Measurements from ENCODE around the gene DPP10.

DPP10 gene

DNA sequence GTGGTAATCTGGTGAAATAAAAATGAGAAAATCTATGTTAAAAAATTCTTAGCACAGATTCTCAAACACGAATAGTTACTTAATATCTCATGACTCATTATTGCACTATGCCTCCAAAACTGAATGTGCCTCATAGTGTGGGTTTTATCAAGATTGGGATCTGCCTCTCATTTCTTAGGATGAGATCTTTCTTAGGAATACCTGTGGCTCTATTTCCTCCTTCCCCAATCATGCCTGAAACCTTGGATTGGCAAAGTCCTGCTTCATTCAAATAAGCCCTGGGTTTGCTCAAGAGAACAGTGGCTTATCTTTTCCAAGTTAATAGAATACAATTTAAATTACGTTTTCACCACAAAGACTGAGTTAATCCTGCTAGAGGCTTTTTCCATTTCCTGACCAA lies 100.3 kb downstream of the DPP10 start:
- DNase-seq: no peak
- H3K27ac Mint-ChIP-seq: no peak overlapping the region
- H3K27me3 Mint-ChIP-seq: peaks cover 24% of the 10 kb centered on the region
- H3K4me1 Mint-ChIP-seq: no peaks in the 10 kb centered on the region
- H3K9me3 Mint-ChIP-seq: peaks cover 0 to 5% of the 10 kb centered on the region in 2 donors
- H3K4me3 Mint-ChIP-seq: no peak overlapping the region
- ATAC-seq: no peak

DNA sequence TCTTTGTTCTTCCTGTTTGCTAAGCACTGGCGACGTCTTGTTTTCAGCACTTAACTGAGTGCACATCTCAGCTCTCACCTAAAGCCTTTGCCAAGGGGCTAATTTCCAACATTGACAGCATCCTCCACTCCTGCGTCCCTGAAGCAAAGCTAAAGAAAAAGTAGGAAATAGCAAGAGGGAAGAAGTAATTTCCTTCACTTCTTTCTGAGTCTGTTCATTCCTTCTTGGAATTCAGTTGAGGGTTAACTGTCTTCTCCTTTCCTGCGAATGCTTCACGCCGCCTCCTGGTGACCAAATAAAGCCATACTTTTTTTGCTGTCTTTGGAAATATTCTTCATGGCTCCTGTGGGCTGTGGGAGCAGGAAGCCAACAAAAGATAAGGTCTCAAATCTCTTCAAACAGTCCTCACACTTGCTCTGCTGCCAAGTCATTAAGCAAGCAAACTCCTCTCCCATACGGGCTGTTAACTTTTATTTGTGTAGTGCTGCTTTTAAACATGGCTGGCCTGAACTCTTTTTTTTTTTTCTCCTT lies 100.9 kb downstream of the DPP10 start:
- H3K27ac Mint-ChIP-seq: no peak overlapping the region
- H3K4me3 Mint-ChIP-seq: no peak overlapping the region
- peaks cover 0 to 5% of the 10 kb centered on the region in 2 donors for H3K9me3 Mint-ChIP-seq
- H3K27me3 Mint-ChIP-seq: peaks cover 24% of the 10 kb centered on the region
- no peaks in the 10 kb centered on the region for H3K4me1 Mint-ChIP-seq
- no peak for ATAC-seq
- no peak for DNase-seq

- no peak for ATAC-seq
- Mint-ChIP-seq H3K4me3 (no peak overlapping the region), H3K9me3 (peaks cover 0 to 5% of the 10 kb centered on the region in 2 donors), H3K27me3 (peaks cover 24% of the 10 kb centered on the region), H3K27ac (no peak overlapping the region), H3K4me1 (no peaks in the 10 kb centered on the region)
- no peak for DNase-seq
Observed at GRCh38 chr2:114545052-114545451, 102.6 kb downstream of the DPP10 start.

DNA sequence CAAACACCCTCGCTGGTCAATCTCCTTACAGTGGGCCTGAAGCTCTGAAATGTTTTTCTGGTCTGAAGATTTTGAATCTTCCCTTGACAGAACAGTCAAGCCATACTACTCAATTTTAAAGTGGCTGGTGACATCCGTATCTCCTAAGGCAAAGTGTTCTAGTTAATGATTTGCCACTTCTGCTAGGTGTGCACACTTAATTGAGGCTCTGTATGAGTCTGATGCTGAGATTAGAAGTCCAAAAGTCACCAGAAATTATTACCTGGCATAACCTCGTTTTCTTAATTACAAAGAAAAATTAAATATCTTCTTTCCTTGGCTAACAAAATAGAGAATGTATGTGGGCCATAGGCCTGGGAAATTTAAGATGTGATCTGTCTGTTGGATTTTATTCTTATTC lies 104.1 kb downstream of the DPP10 start:
- peaks cover 24% of the 10 kb centered on the region for H3K27me3 Mint-ChIP-seq
- ATAC-seq (no peak), DNase-seq (no peak)
- no peaks in the 10 kb centered on the region for H3K4me1 Mint-ChIP-seq
- H3K4me3 Mint-ChIP-seq: no peak overlapping the region
- peaks cover 0 to 5% of the 10 kb centered on the region in 2 donors for H3K9me3 Mint-ChIP-seq
- no peak overlapping the region for H3K27ac Mint-ChIP-seq

DNA sequence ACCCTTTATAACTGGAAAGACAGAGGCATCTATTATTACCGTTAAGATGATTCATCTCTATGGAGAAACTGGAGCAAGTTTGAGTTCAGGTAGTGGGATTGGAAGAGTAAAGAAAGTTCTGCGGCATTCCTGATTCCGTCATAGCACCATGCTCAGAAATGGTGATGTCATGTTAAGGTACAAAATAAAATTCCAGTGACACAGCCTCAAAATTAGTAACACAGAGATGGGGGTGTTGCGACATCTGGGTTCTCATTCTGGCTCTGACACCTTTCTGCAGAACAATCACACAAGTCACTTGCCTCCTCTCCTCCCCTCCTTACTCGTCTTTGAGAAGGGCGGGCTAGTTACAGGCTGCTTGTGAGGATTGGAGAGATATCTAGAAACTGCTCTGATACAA lies 105.7 kb downstream of the DPP10 start:
- Mint-ChIP-seq H3K27ac (no peak overlapping the region), H3K4me3 (no peak overlapping the region), H3K4me1 (no peaks in the 10 kb centered on the region), H3K27me3 (peaks cover 20% of the 10 kb centered on the region), H3K9me3 (peaks cover 0 to 5% of the 10 kb centered on the region in 2 donors)
- ATAC-seq (no peak), DNase-seq (no peak)

- Mint-ChIP-seq H3K4me3 (no peak overlapping the region), H3K27ac (no peak overlapping the region), H3K9me3 (no peaks in the 10 kb centered on the region), H3K27me3 (peaks cover 8% of the 10 kb centered on the region), H3K4me1 (no peaks in the 10 kb centered on the region)
- no peak for ATAC-seq
- DNase-seq: no peak
Observed at GRCh38 chr2:114550364-114550763, 107.9 kb downstream of the DPP10 start.

- DNase-seq (peak; percentile 15 to 21), ATAC-seq (peak; percentile 59)
- Mint-ChIP-seq H3K4me1 (no peaks in the 10 kb centered on the region), H3K4me3 (no peak overlapping the region), H3K27ac (no peak overlapping the region), H3K27me3 (peaks cover 8% of the 10 kb centered on the region), H3K9me3 (no peaks in the 10 kb centered on the region)
Observed at GRCh38 chr2:114550895-114551793, 108.7 kb downstream of the DPP10 start.

DNA sequence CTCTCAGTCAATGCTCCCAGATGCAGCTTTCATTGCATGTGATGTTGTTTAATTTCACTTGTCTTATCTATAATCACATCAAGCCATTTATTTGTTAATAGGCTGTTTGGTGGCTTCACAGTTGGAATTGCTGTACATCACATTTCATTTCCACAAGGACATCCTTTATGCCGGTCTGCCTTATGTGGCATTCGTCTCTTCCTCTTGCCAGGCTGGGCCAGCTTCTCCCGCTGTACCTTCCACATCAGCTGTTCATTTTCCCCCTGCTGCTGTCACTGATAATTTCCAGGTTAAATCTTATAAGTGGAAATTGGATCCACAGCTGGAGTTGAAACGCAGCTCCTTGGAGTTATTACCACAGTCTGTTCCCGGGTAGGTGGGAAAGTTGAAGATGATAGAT lies 110.6 kb downstream of the DPP10 start:
- Mint-ChIP-seq H3K4me3 (no peak overlapping the region), H3K9me3 (no peaks in the 10 kb centered on the region), H3K27ac (peak overlapping the region in 1 of 2 donors; percentile 40), H3K4me1 (no peaks in the 10 kb centered on the region), H3K27me3 (no peaks in the 10 kb centered on the region)
- ATAC-seq: no peak
- DNase-seq: no peak

DNA sequence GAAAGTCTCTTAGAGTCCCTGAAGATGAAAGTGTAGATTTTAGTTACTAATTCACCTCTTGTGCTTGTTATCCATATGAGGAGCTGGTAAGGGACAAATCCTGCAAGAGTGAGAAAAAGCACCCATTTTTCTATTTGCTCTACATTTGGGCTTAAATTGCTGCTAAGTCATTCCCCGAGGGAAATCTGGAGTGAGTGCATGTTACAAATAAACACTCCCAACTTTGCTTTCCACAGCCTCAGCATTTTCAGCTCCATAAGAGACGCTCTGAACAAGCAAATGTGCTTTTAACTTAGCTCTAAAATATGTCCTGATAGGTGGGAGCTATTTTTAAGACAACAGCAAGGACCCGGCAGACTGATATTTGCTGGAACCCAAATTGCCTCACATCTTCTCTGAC lies 126.7 kb downstream of the DPP10 start:
- Mint-ChIP-seq H3K4me1 (no peaks in the 10 kb centered on the region), H3K4me3 (no peak overlapping the region), H3K27ac (no peak overlapping the region), H3K9me3 (no peaks in the 10 kb centered on the region), H3K27me3 (no peaks in the 10 kb centered on the region)
- DNase-seq (no peak), ATAC-seq (no peak)

- ATAC-seq (no peak), DNase-seq (no peak)
- no peaks in the 10 kb centered on the region for H3K9me3 Mint-ChIP-seq
- peaks cover 7% of the 10 kb centered on the region for H3K27me3 Mint-ChIP-seq
- H3K27ac Mint-ChIP-seq: no peak overlapping the region
- no peaks in the 10 kb centered on the region for H3K4me1 Mint-ChIP-seq
- no peak overlapping the region for H3K4me3 Mint-ChIP-seq
Observed at GRCh38 chr2:114577657-114578056, 135.2 kb downstream of the DPP10 start.

DNA sequence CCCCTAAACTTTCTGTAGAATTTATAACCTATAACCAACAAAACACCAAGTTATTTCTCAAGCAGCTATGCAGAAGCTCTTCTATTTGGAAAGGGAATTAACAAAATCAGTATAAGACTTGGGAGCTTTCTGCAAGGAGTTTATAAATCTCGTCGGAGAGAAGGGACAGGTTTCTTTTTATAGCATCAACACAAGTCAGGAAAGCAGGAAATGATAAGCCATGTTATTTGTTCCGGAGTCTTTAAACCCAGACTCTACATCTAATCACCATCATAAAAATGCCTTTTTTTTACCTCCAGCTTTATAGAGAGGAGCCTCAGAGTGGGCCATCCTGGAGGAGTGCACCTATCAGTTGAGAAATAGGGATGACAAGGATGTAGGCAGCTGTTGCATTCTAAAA lies 137.1 kb downstream of the DPP10 start:
- Mint-ChIP-seq H3K27ac (no peak overlapping the region), H3K9me3 (no peaks in the 10 kb centered on the region), H3K4me3 (no peak overlapping the region), H3K27me3 (peaks cover 7% of the 10 kb centered on the region), H3K4me1 (no peaks in the 10 kb centered on the region)
- DNase-seq (no peak), ATAC-seq (no peak)

GRCh38 chr2:114580691-114581090 lies 138.2 kb downstream of the DPP10 start:
- ATAC-seq (no peak), DNase-seq (no peak)
- Mint-ChIP-seq H3K4me3 (no peak overlapping the region), H3K4me1 (no peaks in the 10 kb centered on the region), H3K27ac (no peak overlapping the region), H3K9me3 (no peaks in the 10 kb centered on the region), H3K27me3 (peaks cover 7% of the 10 kb centered on the region)

DNA sequence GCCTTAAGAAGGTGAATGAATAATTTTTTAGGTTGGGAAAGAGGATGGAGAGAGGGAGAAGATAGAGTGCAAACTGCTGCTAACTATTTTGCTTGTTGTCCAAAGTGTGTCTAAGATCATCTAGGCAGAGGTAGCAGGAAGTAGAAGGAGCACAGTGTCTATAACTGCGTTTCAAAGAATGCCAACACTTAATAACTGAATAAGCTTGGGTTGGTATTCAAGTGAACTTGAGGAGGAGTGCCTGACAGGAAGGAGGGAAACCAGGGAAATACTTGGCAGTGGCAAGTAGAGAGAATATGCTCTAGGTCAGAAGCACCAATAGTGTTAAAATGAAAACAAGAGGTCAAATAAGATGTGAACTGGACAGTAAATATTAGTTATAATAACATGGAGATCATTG lies 155.9 kb downstream of the DPP10 start:
- H3K27me3 Mint-ChIP-seq: no peaks in the 10 kb centered on the region
- ATAC-seq (no peak), DNase-seq (no peak)
- H3K4me3 Mint-ChIP-seq: no peak overlapping the region
- no peak overlapping the region for H3K27ac Mint-ChIP-seq
- no peaks in the 10 kb centered on the region for H3K4me1 Mint-ChIP-seq
- no peaks in the 10 kb centered on the region for H3K9me3 Mint-ChIP-seq

- DNase-seq (no peak), ATAC-seq (no peak)
- no peak overlapping the region for H3K27ac Mint-ChIP-seq
- no peaks in the 10 kb centered on the region for H3K4me1 Mint-ChIP-seq
- peaks cover 0 to 4% of the 10 kb centered on the region in 2 donors for H3K9me3 Mint-ChIP-seq
- no peaks in the 10 kb centered on the region for H3K27me3 Mint-ChIP-seq
- H3K4me3 Mint-ChIP-seq: no peak overlapping the region
Observed at GRCh38 chr2:114609203-114609602, 166.8 kb downstream of the DPP10 start.

- ATAC-seq (no peak), DNase-seq (no peak)
- Mint-ChIP-seq H3K4me1 (no peaks in the 10 kb centered on the region), H3K27me3 (no peaks in the 10 kb centered on the region), H3K9me3 (peaks cover 0 to 4% of the 10 kb centered on the region in 2 donors), H3K27ac (no peak overlapping the region), H3K4me3 (no peak overlapping the region)
Observed at GRCh38 chr2:114609801-114610200, 167.4 kb downstream of the DPP10 start.

DNA sequence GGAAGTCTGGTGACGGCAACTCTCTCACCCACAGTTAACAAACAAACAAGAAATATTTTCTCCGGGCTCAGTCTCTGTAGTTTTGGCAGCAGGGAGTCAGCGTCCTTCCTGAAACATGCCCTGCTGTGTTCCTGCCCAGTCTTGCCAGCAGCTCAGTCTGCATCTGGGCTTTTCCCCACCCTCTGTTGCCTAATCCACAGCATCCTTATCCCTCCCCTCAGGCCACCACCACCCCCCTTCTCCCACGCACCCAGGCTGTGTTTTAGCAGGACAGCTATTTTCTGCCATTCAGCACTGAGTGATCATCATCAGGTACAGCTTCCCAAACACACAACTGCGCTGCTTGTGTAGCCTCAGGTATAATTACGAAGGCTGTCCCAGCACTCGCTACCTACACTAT lies 168.2 kb downstream of the DPP10 start:
- H3K4me3 Mint-ChIP-seq: no peak overlapping the region
- H3K27me3 Mint-ChIP-seq: no peaks in the 10 kb centered on the region
- no peaks in the 10 kb centered on the region for H3K4me1 Mint-ChIP-seq
- H3K27ac Mint-ChIP-seq: peak overlapping the region in 1 of 2 donors; percentile 65
- ATAC-seq (no peak), DNase-seq (no peak)
- H3K9me3 Mint-ChIP-seq: peaks cover 0 to 4% of the 10 kb centered on the region in 2 donors
